Activated CD4-positive, alpha-beta memory T cell treated with anti-CD3 and anti-CD28 coated beads, Interleukin-2, amount 10 ng/mL, durations not matched to agents 7 days and 5 days (primary cell): Measurements from ENCODE around the gene ST6GALNAC2. TPM values are rescaled to one million over a fixed set of nuclear protein-coding genes. Genes with fewer than 3 reads are reported as not detected.
"Not testable (repeated sequence)": the region's sequence is repeated elsewhere in the genome, so short reads cannot be mapped to it uniquely, and the experiment has no call there.

Experiments used
- CTCF ChIA-PET: fragments of 350-600 bp; sonication (Branson Sonifier 250); formaldehyde crosslinking; loops from one replicate; lab custom pipeline; 2021; ENCODE audit warnings: antibody characterized with exemption, inconsistent platforms; lab: Charles Lee
- POLR2A ChIA-PET: fragments of 350-600 bp; sonication (Branson Sonifier 250); formaldehyde crosslinking; loops from one replicate; lab custom pipeline; 2021; ENCODE audit warnings: antibody characterized with exemption; lab: Charles Lee
- DNase-seq: peaks from one replicate; pipeline ENCODE4 v3.0.0-alpha.2; 2020
- H3K27ac Mint-ChIP-seq: one replicate; pipeline ENCODE4 v1.8.0; 2021; ENCODE audit warnings: mild to moderate bottlenecking, mixed read lengths
- H3K27me3 Mint-ChIP-seq: one replicate; pipeline ENCODE4 v1.8.0; 2021; ENCODE audit warnings: mixed read lengths
- H3K36me3 Mint-ChIP-seq: one replicate; pipeline ENCODE4 v1.8.0; 2021; ENCODE audit warnings: low read depth, mixed read lengths
- H3K4me1 Mint-ChIP-seq: one replicate; pipeline ENCODE4 v1.8.0; 2021; ENCODE audit warnings: mixed read lengths
- H3K4me3 Mint-ChIP-seq: one replicate; pipeline ENCODE4 v1.8.0; 2021; ENCODE audit warnings: mild to moderate bottlenecking, mixed read lengths
- H3K9me3 Mint-ChIP-seq: one replicate; pipeline ENCODE4 v1.8.0; 2021; ENCODE audit warnings: mixed read lengths
- total RNA-seq, 2 experiments: library from RNA; stranded (reverse); gene quantifications; one replicate each; pipeline ENCODE4 v1.2.3, GENCODE V29; 2021

The ST6GALNAC2 gene
- total RNA-seq, 2 experiments from 2014 or later = 0.25 to 0.65 TPM

DNA sequence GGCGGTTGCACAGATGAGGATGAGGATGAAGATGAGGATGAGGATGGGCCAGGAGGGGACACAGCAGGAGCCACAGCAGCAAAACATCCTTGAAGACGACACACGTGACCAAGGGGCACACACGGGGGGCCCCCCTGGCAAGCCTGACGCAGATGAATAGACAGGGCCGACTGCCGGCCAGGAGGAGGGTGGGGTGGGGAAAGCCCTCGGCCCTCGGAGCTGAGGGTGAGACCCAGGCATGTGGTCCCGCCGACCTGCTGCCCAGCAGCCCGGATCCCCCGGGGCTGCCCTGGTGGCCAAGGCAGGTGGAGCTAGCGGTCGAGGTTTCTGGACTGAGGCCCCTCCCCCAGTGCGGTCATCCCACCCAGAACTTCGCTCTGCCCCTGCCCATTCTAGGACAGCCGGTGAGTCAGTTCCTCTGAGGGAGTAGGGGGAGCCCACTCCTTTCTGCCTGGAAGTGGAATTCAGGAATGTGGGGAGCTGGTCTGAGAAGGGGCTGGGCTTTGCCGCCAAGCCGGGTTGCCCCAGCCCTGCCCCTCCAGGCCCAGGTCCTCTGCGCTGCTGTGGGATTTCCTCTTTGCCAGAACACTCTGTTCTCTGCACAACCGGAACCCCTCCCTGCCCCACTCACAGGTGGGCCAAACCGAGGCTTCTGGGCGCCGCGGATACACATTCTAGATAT lies 58.1 kb downstream of the ST6GALNAC2 start:
- DNase-seq = no peak
- POLR2A ChIA-PET = interaction anchor here (0.8 to 1.0 kb wide), 2 partner anchors 11 to 18 kb away, joined by 3 read pairs; no protein-coding TSS in a partner anchor
- peaks cover 11% of the 10 kb centered on the region for H3K27me3 Mint-ChIP-seq
- H3K27ac Mint-ChIP-seq = no peak overlapping the region
- no peaks in the 10 kb centered on the region for H3K9me3 Mint-ChIP-seq
- peaks cover 16% of the 10 kb centered on the region for H3K4me1 Mint-ChIP-seq
- no peaks in the 10 kb centered on the region for H3K36me3 Mint-ChIP-seq
- CTCF ChIA-PET = interaction anchor here (0.9 to 2.5 kb wide), 3 partner anchors 60 to 154 kb away, joined by 3 to 9 read pairs (median 7); partner anchors contain the start of gene AANAT
- H3K4me3 Mint-ChIP-seq = no peak overlapping the region

DNA sequence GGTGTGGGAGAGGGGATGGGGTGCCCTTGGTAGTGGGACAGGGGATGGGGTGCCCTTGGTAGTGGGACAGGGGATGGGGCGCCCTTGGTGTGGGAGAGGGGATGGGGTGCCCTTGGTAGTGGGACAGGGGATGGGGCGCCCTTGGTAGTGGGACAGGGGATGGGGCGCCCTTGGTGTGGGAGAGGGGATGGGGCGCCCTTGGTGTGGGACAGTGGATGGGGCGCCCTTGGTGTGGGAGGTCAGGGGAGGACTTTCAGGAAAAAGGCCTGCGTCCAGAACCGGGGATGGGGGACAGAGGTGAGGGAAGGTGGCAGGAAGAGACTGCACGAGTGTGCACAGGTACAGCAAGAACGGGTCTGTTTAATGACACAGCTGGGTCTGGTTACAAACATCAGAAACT lies 58.6 kb downstream of the ST6GALNAC2 start:
- H3K4me3 Mint-ChIP-seq, H3K9me3 Mint-ChIP-seq, H3K36me3 Mint-ChIP-seq, DNase-seq, H3K27ac Mint-ChIP-seq, POLR2A ChIA-PET: not testable (repeated sequence)
- CTCF ChIA-PET = interaction anchor here (1.7 to 2.5 kb wide), 2 partner anchors 97 to 155 kb away, joined by 7 to 9 read pairs; no protein-coding TSS in a partner anchor
- Mint-ChIP-seq H3K4me1 (peaks cover 16% of the 10 kb centered on the region), H3K27me3 (peaks cover 11% of the 10 kb centered on the region)

DNA sequence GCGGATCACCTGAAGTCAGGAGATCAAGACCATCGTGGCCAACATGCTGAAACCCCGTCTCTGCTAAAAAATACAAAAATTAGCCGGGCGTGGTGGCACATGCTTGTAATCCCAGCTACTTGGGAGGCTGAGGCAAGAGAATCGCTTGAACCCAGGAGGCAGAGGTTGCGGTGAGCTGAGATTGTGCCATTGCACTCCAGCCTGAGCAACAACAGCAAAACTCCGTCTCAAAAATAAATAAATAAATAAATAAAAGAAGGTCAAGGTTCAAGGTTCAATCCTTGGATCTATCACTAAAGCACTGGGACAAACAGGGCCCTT lies 60.2 kb downstream of the ST6GALNAC2 start:
- DNase-seq, H3K9me3 Mint-ChIP-seq, H3K4me3 Mint-ChIP-seq, H3K27ac Mint-ChIP-seq, H3K36me3 Mint-ChIP-seq: not testable (repeated sequence)
- Mint-ChIP-seq H3K4me1 (peaks cover 16% of the 10 kb centered on the region), H3K27me3 (peaks cover 13% of the 10 kb centered on the region)
- ChIA-PET CTCF (interaction anchor here (4.1 to 5.4 kb wide), 2 partner anchors 98 to 156 kb away, joined by 42 to 68 read pairs; no protein-coding TSS in a partner anchor), POLR2A (interaction anchor here (1.1 kb wide), 1 partner anchor 156 kb away, joined by 3 read pairs; no protein-coding TSS in a partner anchor)

DNA sequence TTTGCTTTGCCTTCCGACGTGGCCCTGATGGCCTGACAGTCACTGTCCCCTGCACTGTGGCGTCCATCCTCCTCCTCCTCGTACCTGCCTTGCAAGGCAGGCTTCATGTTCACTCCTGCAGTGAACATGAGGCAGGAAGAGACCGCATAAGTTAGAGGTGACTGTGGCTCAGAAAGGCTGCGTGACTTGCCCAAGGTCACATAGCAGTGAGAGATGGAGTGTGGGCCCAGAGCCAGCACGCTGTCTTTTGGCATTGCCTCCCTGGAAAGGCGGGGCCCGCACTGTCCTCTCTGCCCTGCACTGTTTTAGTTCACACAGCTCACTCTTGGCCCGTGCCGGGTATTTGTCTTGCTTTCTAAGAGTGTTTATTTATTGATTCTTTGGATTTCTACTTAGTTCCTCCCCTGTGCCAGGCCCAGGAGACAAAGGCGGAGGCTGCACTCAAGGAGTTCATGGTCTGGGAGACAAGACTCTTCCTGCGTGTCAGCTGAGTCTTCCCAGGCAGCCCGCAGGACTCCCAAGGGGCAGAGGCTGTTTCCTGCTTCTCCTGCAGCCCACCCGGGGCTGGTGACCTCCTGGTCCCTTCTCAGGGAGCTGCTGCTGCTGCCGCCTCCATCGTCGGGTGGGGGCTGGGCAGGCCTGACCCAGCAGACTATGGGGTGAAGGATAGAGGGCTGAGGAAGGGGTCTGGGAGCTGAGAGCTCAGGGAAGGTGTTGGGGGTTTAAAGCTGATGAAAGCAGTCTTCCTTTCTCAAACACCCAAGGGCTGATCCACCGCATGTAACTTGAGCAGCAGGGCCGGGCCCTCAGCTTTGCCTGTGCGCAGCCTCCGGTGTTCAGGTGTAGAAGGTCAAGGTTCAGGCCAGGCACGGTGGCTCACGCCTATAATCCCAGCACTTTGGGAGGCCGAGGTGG lies 60.8 kb downstream of the ST6GALNAC2 start:
- peaks cover 16% of the 10 kb centered on the region for H3K4me1 Mint-ChIP-seq
- H3K9me3 Mint-ChIP-seq = no peaks in the 10 kb centered on the region
- no peak for DNase-seq
- H3K27me3 Mint-ChIP-seq = peaks cover 15% of the 10 kb centered on the region
- no peak overlapping the region for H3K27ac Mint-ChIP-seq
- no peak overlapping the region for H3K4me3 Mint-ChIP-seq
- CTCF ChIA-PET = interaction anchor here (2.5 to 5.4 kb wide), 4 partner anchors 15 to 157 kb away, joined by 13 to 68 read pairs (median 40); partner anchors contain the start of gene PRCD
- POLR2A ChIA-PET = interaction anchor here (0.5 to 1.1 kb wide), 2 partner anchors 157 to 203 kb away, joined by 3 read pairs; no protein-coding TSS in a partner anchor
- H3K36me3 Mint-ChIP-seq = no peaks in the 10 kb centered on the region

DNA sequence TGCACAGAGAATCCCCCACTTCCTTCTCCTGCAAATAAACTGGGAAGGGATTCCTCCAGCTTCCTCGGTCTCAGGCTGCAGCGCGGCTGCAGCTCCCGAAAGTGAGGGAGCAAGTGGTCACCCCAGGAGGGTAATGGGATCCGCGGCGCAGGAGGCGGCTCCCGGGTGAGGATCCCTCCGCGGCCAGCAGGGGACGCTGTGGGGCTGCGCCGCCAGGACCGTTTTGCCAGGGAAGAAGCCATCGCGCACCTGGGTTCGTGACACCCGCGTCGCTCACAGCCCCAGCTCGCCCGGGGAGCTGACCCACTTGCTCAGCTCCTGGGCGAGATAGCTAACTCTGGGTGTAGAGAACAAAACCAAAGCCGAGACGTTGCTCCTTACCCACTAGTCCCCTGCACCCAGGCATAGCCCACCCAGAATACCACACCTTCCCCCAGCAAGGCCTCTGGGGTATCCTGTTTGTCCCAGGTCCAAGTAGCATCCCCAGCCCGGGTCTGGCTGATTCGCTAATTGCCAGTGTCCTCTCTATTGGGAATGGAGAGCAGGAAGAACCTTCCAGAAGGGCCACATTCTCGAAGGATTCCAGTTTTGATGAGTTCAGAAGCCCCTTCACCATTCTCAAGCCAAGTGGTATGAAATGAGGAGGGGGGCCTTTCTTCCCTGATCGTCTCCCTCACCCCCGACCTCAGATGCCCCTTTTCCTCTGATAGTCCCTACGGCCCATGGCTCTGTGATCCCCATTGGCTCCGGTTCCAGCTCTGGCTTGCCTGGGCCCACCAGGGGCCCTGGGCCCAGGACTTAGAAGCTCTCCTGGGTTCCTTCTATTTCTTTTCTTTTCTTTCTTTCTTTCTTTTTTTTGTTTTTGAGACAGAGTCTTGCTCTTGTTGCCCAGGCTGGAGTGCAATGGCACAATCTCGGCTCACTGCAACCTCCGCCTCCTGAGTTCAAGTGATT lies 62.3 kb downstream of the ST6GALNAC2 start:
- H3K36me3 Mint-ChIP-seq = no peaks in the 10 kb centered on the region
- H3K27me3 Mint-ChIP-seq = peaks cover 12% of the 10 kb centered on the region
- peaks cover 17% of the 10 kb centered on the region for H3K4me1 Mint-ChIP-seq
- peak; percentile 85 for DNase-seq
- ChIA-PET CTCF (interaction anchor here (0.6 to 5.4 kb wide), 33 partner anchors 9 to 313 kb away, joined by 3 to 68 read pairs (median 5); partner anchors contain the start of genes MXRA7, PRCD, ST6GALNAC2 and UBE2O), POLR2A (interaction anchor here (1.6 to 1.9 kb wide), 3 partner anchors 100 to 158 kb away, joined by 4 to 7 read pairs (median 4); no protein-coding TSS in a partner anchor)
- no peak overlapping the region for H3K4me3 Mint-ChIP-seq
- H3K27ac Mint-ChIP-seq = no peak overlapping the region
- no peaks in the 10 kb centered on the region for H3K9me3 Mint-ChIP-seq

GRCh38 chr17:76521683-76522082 lies 64.0 kb downstream of the ST6GALNAC2 start:
- H3K4me3 Mint-ChIP-seq, H3K27me3 Mint-ChIP-seq, H3K9me3 Mint-ChIP-seq, H3K36me3 Mint-ChIP-seq, DNase-seq, H3K27ac Mint-ChIP-seq: not testable (repeated sequence)
- peaks cover 19% of the 10 kb centered on the region for H3K4me1 Mint-ChIP-seq
- CTCF ChIA-PET = interaction anchor here (5.4 kb wide), 1 partner anchor 102 kb away, joined by 68 read pairs; no protein-coding TSS in a partner anchor
- POLR2A ChIA-PET = interaction anchor here (0.7 kb wide), 1 partner anchor 46 kb away, joined by 5 read pairs; no protein-coding TSS in a partner anchor

GRCh38 chr17:76521262-76521661 lies 64.4 kb downstream of the ST6GALNAC2 start:
- Mint-ChIP-seq H3K9me3 (no peaks in the 10 kb centered on the region), H3K36me3 (no peaks in the 10 kb centered on the region), H3K4me1 (peaks cover 23% of the 10 kb centered on the region), H3K4me3 (no peak overlapping the region), H3K27ac (no peak overlapping the region), H3K27me3 (peaks cover 9% of the 10 kb centered on the region)
- POLR2A ChIA-PET = interaction anchor here (0.7 kb wide), 1 partner anchor 47 kb away, joined by 5 read pairs; no protein-coding TSS in a partner anchor
- CTCF ChIA-PET = interaction anchor here (1.6 to 5.4 kb wide), 2 partner anchors 36 to 102 kb away, joined by 4 to 68 read pairs; no protein-coding TSS in a partner anchor
- DNase-seq = no peak

DNA sequence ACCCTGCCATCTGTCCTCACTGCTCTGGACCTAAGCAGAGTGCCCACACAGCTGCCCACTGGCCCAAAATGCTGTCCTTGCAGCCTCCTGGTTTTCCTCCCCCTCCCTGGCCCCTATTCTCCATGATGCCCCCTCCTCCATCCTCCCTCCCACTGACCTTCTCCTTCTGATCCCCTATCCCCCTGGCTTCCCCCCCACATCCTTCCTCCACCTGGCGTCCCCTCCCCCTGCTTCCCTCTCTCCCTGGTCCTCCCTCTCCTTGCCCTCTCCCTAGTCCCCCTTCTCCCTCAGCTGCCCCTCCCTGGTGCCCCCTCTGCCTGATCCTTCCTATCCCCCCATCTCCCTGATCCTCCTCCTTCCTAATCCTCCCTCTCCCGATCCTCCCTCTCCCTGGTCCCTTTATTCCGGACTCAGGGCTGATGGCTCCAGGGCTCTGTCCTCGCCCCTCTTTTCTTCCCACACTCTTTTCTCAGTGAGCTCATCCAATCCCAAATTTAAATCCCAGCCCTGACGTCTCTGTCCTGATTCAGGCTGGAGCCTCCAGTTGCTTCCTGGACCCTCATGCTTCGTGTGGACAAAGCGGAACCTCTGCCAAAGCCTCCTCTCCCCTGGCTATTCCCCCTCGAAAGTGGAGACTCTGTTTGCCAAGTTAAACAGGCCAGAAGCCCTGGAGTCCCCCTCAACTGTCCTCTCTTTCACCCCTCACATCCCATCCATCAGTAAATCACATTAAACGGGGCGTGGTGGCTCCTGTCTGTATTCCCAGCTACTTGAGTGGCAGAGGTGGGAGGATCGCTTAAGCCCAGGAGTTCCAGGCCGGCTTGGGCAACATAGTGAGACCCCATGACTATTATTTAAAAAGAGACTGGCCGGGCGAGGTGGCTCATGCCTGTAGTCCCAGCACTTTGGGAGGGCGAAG lies 66.4 kb downstream of the ST6GALNAC2 start:
- H3K4me3 Mint-ChIP-seq = no peak overlapping the region
- DNase-seq = no peak
- ChIA-PET CTCF (interaction anchor here (1.2 to 1.4 kb wide), 2 partner anchors 105 to 162 kb away, joined by 5 to 7 read pairs; no protein-coding TSS in a partner anchor), POLR2A (no interaction called here)
- H3K9me3 Mint-ChIP-seq = no peaks in the 10 kb centered on the region
- H3K27me3 Mint-ChIP-seq = peaks cover 8% of the 10 kb centered on the region
- H3K36me3 Mint-ChIP-seq = no peaks in the 10 kb centered on the region
- H3K27ac Mint-ChIP-seq = no peak overlapping the region
- peaks cover 40% of the 10 kb centered on the region for H3K4me1 Mint-ChIP-seq

DNA sequence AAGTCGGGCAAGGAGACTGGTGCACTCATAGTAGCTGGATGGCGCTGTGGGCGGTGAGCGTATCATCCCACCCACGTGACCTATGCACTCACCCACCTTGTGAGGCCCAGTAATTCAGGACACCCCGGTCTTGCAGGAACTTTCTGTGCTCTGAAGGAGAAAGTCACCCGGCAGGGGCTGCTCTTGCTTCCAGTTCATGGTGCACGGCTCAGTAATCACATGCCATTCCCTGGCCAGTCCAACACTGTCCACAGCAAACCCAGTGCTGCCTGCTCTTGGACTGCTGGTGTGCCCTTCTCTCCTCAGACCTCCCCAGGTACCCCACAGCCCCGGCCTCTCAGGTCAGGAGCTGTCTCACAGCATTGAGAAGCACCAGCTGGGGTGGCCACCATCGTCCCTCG lies 68.0 kb downstream of the ST6GALNAC2 start:
- ChIA-PET POLR2A (no interaction called here), CTCF (interaction anchor here (1.1 kb wide), 1 partner anchor 11 kb away, joined by 3 read pairs; no protein-coding TSS in a partner anchor)
- Mint-ChIP-seq H3K27ac (peak overlapping the region; percentile 45), H3K4me1 (peaks cover 45% of the 10 kb centered on the region), H3K36me3 (no peaks in the 10 kb centered on the region), H3K27me3 (peaks cover 4% of the 10 kb centered on the region), H3K4me3 (no peak overlapping the region), H3K9me3 (no peaks in the 10 kb centered on the region)
- no peak for DNase-seq
